Loucy (cell line): ENCODE measurements around the gene SAMD4A.

Experiments
- H2AFZ ChIP-seq: fragments of 200-600 bp; sonication (generic); 2 replicates; pipeline ENCODE4 v1.6.0; 2016; ENCODE audit warnings: antibody characterized with exemption, mild to moderate bottlenecking, low read length, moderate library complexity
- H3F3A ChIP-seq: fragments of 200-600 bp; 2 replicates; pipeline ENCODE4 v1.6.0; 2016; ENCODE audit warnings: antibody characterized with exemption, low read depth, mild to moderate bottlenecking
- H3K27me3 ChIP-seq: fragments of 200-600 bp; sonication (generic); 2 replicates; pipeline ENCODE4 v1.6.1; 2014; ENCODE audit warnings: low read length, mild to moderate bottlenecking; ENCODE audit not compliant: insufficient read depth, poor library complexity, severe bottlenecking
- H3K36me3 ChIP-seq: fragments of 200-600 bp; sonication (generic); 2 replicates; pipeline ENCODE4 v1.6.1; 2016; ENCODE audit warnings: low read length; ENCODE audit not compliant: insufficient read depth
- H3K4me1 ChIP-seq: fragments of 200-600 bp; sonication (generic); 2 replicates; pipeline ENCODE4 v1.5.1; 2014; ENCODE audit warnings: low read length, mild to moderate bottlenecking; ENCODE audit not compliant: insufficient read depth, poor library complexity, severe bottlenecking
- H3K4me2 ChIP-seq: fragments of 200-600 bp; sonication (generic); 2 replicates; pipeline ENCODE4 v1.6.0; 2014; ENCODE audit warnings: antibody characterized with exemption, low read length, low read depth, mild to moderate bottlenecking; ENCODE audit not compliant: poor library complexity, severe bottlenecking
- H3K4me3 ChIP-seq: fragments of 200-600 bp; sonication (generic); 2 replicates; pipeline ENCODE4 v1.5.1; 2014; ENCODE audit warnings: low read length, mild to moderate bottlenecking, mixed read lengths; ENCODE audit not compliant: poor library complexity, severe bottlenecking
- H3K79me2 ChIP-seq: fragments of 200-600 bp; sonication (generic); 2 replicates; pipeline ENCODE4 v1.6.1; 2014; ENCODE audit warnings: low read length; ENCODE audit not compliant: insufficient read depth
- H3K9ac ChIP-seq: fragments of 200-600 bp; sonication (generic); 2 replicates; pipeline ENCODE4 v1.6.0; 2014; ENCODE audit warnings: mild to moderate bottlenecking, low read depth, low read length, moderate library complexity; ENCODE audit not compliant: poor library complexity, severe bottlenecking
- H3K9me2 ChIP-seq: fragments of 200-600 bp; sonication (generic); replicated peaks from 2 replicates; pipeline ENCODE4 v1.6.1; 2016; ENCODE audit warnings: low read depth, low read length, mixed read lengths
- H3K9me3 ChIP-seq: fragments of 200-600 bp; sonication (generic); 2 replicates; pipeline ENCODE4 v1.6.1; 2014; ENCODE audit warnings: mild to moderate bottlenecking, antibody characterized with exemption, low read length, low read depth; ENCODE audit not compliant: insufficient read depth
- H4K20me1 ChIP-seq: fragments of 200-600 bp; sonication (generic); 2 replicates; pipeline ENCODE4 v1.6.0; 2014; ENCODE audit warnings: antibody characterized with exemption, low read length, mild to moderate bottlenecking; ENCODE audit not compliant: insufficient read depth, poor library complexity, severe bottlenecking
- CTCF ChIP-seq: fragments of 200-600 bp; sonication (generic); conservative IDR thresholded peaks from 2 replicates; pipeline ENCODE4 v1.5.1; 2014; ENCODE audit warnings: mild to moderate bottlenecking, antibody characterized with exemption, low read length
- EZH2phosphoT487 ChIP-seq: fragments of 200-600 bp; IDR thresholded peaks from 2 replicates; pipeline ENCODE4 v1.6.1; 2018; ENCODE audit warnings: antibody characterized with exemption, mild to moderate bottlenecking, moderate library complexity, borderline replicate concordance

Gene SAMD4A

GRCh38 chr14:54579621-54580020, 12.7 kb downstream of the SAMD4A start:
- Histone ChIP-seq H3K9me2 (no peaks in the 10 kb centered on the region), H3K4me1 (peaks cover 8% of the 10 kb centered on the region), H3K79me2 (no peaks in the 10 kb centered on the region), H3K4me3 (no peak overlapping the region), H3F3A (no peaks in the 10 kb centered on the region), H3K9ac (no peak overlapping the region), H3K36me3 (no peaks in the 10 kb centered on the region), H3K9me3 (no peaks in the 10 kb centered on the region), H3K27me3 (no peaks in the 10 kb centered on the region), H3K4me2 (no peak overlapping the region), H2AFZ (no peak overlapping the region), H4K20me1 (no peaks in the 10 kb centered on the region)
- TF ChIP-seq CTCF = no peak
- no peak for TF ChIP-seq EZH2phosphoT487

- Histone ChIP-seq H3K4me2 (no peak overlapping the region), H3K4me3 (no peak overlapping the region), H3K9me3 (no peaks in the 10 kb centered on the region), H3K4me1 (no peaks in the 10 kb centered on the region), H3K27me3 (no peaks in the 10 kb centered on the region), H3K9me2 (no peaks in the 10 kb centered on the region), H3F3A (no peaks in the 10 kb centered on the region), H2AFZ (no peak overlapping the region), H3K9ac (no peak overlapping the region), H4K20me1 (no peaks in the 10 kb centered on the region), H3K36me3 (no peaks in the 10 kb centered on the region), H3K79me2 (no peaks in the 10 kb centered on the region)
- TF ChIP-seq EZH2phosphoT487 = no peak
- TF ChIP-seq CTCF = no peak
Observed at GRCh38 chr14:54580933-54581332, 14.0 kb downstream of the SAMD4A start.

- Histone ChIP-seq H3K9me3 (no peaks in the 10 kb centered on the region), H3K27me3 (no peaks in the 10 kb centered on the region), H3F3A (no peaks in the 10 kb centered on the region), H3K9ac (no peak overlapping the region), H3K4me3 (no peak overlapping the region), H2AFZ (no peak overlapping the region), H3K4me2 (no peak overlapping the region), H4K20me1 (no peaks in the 10 kb centered on the region), H3K4me1 (no peaks in the 10 kb centered on the region), H3K79me2 (no peaks in the 10 kb centered on the region), H3K36me3 (no peaks in the 10 kb centered on the region), H3K9me2 (no peaks in the 10 kb centered on the region)
- TF ChIP-seq EZH2phosphoT487 (no peak), CTCF (no peak)
Observed at GRCh38 chr14:54582334-54582733, 15.4 kb downstream of the SAMD4A start.
